Astrocyte (in vitro differentiated cells and primary cell): Measurements from ENCODE around the gene REXO2. TPM values are rescaled to one million over a fixed set of nuclear protein-coding genes. Genes with fewer than 3 reads are reported as not detected.

Source experiments
- DNase-seq: peaks from one replicate; pipeline ENCODE4 v3.0.0-alpha.2; 2010; ENCODE audit warnings: low read depth
- FAIRE-seq: peaks from 2 replicates; lab custom pipeline; 2011; peaks lifted over from hg19 to GRCh38; lab: Jason Lieb, UNC
- H2AFZ ChIP-seq: 2 replicates; pipeline ENCODE4 v1.6.0; 2012; ENCODE audit warnings: low read depth, low read length, inconsistent platforms
- H3K27ac ChIP-seq: 2 replicates; pipeline ENCODE4 v1.5.1; 2011; ENCODE audit warnings: low read depth, low read length, inconsistent platforms
- H3K27me3 ChIP-seq: 2 replicates; pipeline ENCODE4 v1.6.0; 2011; ENCODE audit warnings: low read length, inconsistent platforms; ENCODE audit not compliant: insufficient read depth
- H3K36me3 ChIP-seq: 2 replicates; pipeline ENCODE4 v1.5.1; 2011; ENCODE audit warnings: low read length, inconsistent platforms; ENCODE audit not compliant: insufficient read depth
- H3K4me1 ChIP-seq: 2 replicates; pipeline ENCODE4 v1.5.1; 2011; ENCODE audit warnings: low read length, inconsistent platforms; ENCODE audit not compliant: insufficient read depth
- H3K4me2 ChIP-seq: 2 replicates; pipeline ENCODE4 v1.6.0; 2012; ENCODE audit warnings: low read length, inconsistent platforms
- H3K4me3 ChIP-seq: 2 replicates; pipeline ENCODE4 v1.5.1; 2011; ENCODE audit warnings: low read depth, mild to moderate bottlenecking, low read length, inconsistent platforms; ENCODE audit not compliant: insufficient read depth
- H3K79me2 ChIP-seq: 2 replicates; pipeline ENCODE4 v1.6.0; 2012; ENCODE audit warnings: mild to moderate bottlenecking, low read length, inconsistent platforms; ENCODE audit not compliant: insufficient read depth
- H3K9ac ChIP-seq: 2 replicates; pipeline ENCODE4 v1.6.0; 2012; ENCODE audit warnings: mild to moderate bottlenecking, low read length, inconsistent platforms
- H3K9me3 ChIP-seq: 2 replicates; pipeline ENCODE4 v1.5.1; 2012; ENCODE audit warnings: low read depth, mild to moderate bottlenecking, low read length, inconsistent platforms; ENCODE audit not compliant: insufficient read depth
- H4K20me1 ChIP-seq: 2 replicates; pipeline ENCODE4 v1.6.0; 2012; ENCODE audit warnings: low read length, inconsistent platforms; ENCODE audit not compliant: insufficient read depth
- H3K27ac Mint-ChIP-seq: one replicate; pipeline ENCODE4 v1.8.0; 2021; ENCODE audit warnings: mild to moderate bottlenecking, mixed read lengths; ENCODE audit not compliant: unreplicated experiment
- H3K27me3 Mint-ChIP-seq: one replicate; pipeline ENCODE4 v1.8.0; 2021; ENCODE audit warnings: low read depth, mixed read lengths; ENCODE audit not compliant: unreplicated experiment
- H3K36me3 Mint-ChIP-seq: one replicate; pipeline ENCODE4 v1.8.0; 2021; ENCODE audit warnings: low read depth, mixed read lengths; ENCODE audit not compliant: unreplicated experiment
- H3K4me1 Mint-ChIP-seq: one replicate; pipeline ENCODE4 v1.8.0; 2021; ENCODE audit warnings: low read depth, mixed read lengths; ENCODE audit not compliant: unreplicated experiment
- H3K4me3 Mint-ChIP-seq: one replicate; pipeline ENCODE4 v1.8.0; 2021; ENCODE audit warnings: mild to moderate bottlenecking, moderate library complexity, mixed read lengths; ENCODE audit not compliant: unreplicated experiment
- H3K9me3 Mint-ChIP-seq: one replicate; pipeline ENCODE4 v1.8.0; 2021; ENCODE audit warnings: mild to moderate bottlenecking, mixed read lengths; ENCODE audit not compliant: unreplicated experiment
- CTCF ChIP-seq: IDR thresholded peaks from 2 replicates; pipeline ENCODE4 v1.5.1; 2011; ENCODE audit warnings: low read depth, mild to moderate bottlenecking, inconsistent platforms, low read length, moderate library complexity; ENCODE audit not compliant: insufficient read depth
- EZH2 ChIP-seq: IDR thresholded peaks from 2 replicates; pipeline ENCODE4 v1.6.1; 2012; ENCODE audit warnings: mild to moderate bottlenecking, low read length, inconsistent platforms; ENCODE audit not compliant: insufficient read depth
- total RNA-seq: library from RNA; stranded (reverse); gene quantifications from 2 replicates; pipeline ENCODE4 v1.2.1, GENCODE V29; 2021

Gene REXO2
- total RNA-seq, 1 donor from 2014 or later, result 181 TPM

DNA sequence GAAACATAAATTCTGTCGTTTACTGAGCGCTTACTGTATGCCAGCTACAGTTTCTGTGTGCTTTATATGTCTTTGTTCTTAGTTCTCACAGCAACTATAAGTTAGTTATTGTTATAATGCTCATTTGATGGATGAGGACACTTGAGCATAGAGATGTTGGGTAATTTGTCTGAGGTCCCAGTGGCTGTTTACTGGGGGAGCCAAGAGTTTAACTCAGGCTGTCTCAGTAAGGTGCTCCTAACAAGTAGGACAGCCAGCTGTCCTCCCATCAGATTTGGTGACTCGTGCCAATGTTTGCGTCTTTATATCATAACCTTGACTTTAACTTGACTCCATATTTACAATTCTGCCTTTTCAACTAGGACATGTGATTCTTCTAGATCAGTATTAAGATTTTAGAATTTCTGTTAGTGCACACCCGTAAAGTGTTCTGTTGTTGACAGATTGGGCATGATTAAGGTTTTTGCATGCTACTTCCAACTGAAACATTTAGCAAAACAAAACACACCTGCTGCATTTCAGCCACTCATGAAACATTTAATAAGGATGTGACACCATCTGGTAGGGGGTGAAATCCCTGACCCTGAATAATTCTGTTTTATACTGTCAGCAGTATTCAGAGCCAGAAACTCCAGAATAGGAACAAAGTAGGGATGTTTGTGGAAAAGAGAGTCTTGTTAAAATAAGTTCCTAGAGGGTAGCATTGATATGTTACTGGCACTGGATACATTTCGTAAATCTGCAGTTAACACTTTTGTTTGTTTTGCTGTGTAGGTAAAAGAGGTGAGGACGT is 1.9 kb downstream of the REXO2 start:
- Histone ChIP-seq H3K4me1 (peaks cover 16% of the 10 kb centered on the region), H4K20me1 (peaks cover 44% of the 10 kb centered on the region), H3K79me2 (peaks cover 70% of the 10 kb centered on the region), H2AFZ (no peak overlapping the region), H3K4me2 (peak overlapping the region; percentile 85), H3K4me3 (peak overlapping the region; percentile 77), H3K9me3 (no peaks in the 10 kb centered on the region), H3K9ac (peak overlapping the region; percentile 97), H3K36me3 (peaks cover 15% of the 10 kb centered on the region), H3K27me3 (no peaks in the 10 kb centered on the region), H3K27ac (peak overlapping the region; percentile 94)
- no peak overlapping the region for H3K27ac Mint-ChIP-seq
- peaks cover 8% of the 10 kb centered on the region for H3K36me3 Mint-ChIP-seq
- H3K9me3 Mint-ChIP-seq, result no peaks in the 10 kb centered on the region
- DNase-seq, result no peak
- H3K4me3 Mint-ChIP-seq, result peak overlapping the region; percentile 96
- no peak for FAIRE-seq
- no peak for TF ChIP-seq CTCF
- no peak for TF ChIP-seq EZH2
- no peaks in the 10 kb centered on the region for H3K27me3 Mint-ChIP-seq
- peaks cover 45% of the 10 kb centered on the region for H3K4me1 Mint-ChIP-seq

- no peaks in the 10 kb centered on the region for H3K9me3 Mint-ChIP-seq
- peak overlapping the region; percentile 85 for H3K4me2 ChIP-seq
Observed at GRCh38 chr11:114441921-114442320, 2.7 kb downstream of the REXO2 start.

More at GRCh38 chr11:114441921-114442320, 2.7 kb downstream of the REXO2 start:
- Histone ChIP-seq H3K4me1 (peaks cover 16% of the 10 kb centered on the region), H3K4me3 (no peak overlapping the region), H3K9ac (no peak overlapping the region), H3K36me3 (peaks cover 19% of the 10 kb centered on the region), H2AFZ (no peak overlapping the region), H3K9me3 (no peaks in the 10 kb centered on the region), H3K27ac (no peak overlapping the region), H3K27me3 (no peaks in the 10 kb centered on the region), H4K20me1 (peaks cover 50% of the 10 kb centered on the region), H3K79me2 (peaks cover 75% of the 10 kb centered on the region)
- no peaks in the 10 kb centered on the region for H3K27me3 Mint-ChIP-seq
- TF ChIP-seq EZH2 (no peak), CTCF (no peak)
- DNase-seq, result no peak
- peaks cover 50% of the 10 kb centered on the region for H3K4me1 Mint-ChIP-seq
- no peak for FAIRE-seq
- no peak overlapping the region for H3K27ac Mint-ChIP-seq
- H3K36me3 Mint-ChIP-seq, result peaks cover 11% of the 10 kb centered on the region
- peak overlapping the region; percentile 96 for H3K4me3 Mint-ChIP-seq
